ENCODE results near the gene HMOX2. TPM values are rescaled to one million over a fixed set of nuclear protein-coding genes. Genes with fewer than 3 reads are reported as not detected.

HMOX2 gene
- total RNA-seq, 1 experiment from 2014 or later = 72.6 TPM

DNA sequence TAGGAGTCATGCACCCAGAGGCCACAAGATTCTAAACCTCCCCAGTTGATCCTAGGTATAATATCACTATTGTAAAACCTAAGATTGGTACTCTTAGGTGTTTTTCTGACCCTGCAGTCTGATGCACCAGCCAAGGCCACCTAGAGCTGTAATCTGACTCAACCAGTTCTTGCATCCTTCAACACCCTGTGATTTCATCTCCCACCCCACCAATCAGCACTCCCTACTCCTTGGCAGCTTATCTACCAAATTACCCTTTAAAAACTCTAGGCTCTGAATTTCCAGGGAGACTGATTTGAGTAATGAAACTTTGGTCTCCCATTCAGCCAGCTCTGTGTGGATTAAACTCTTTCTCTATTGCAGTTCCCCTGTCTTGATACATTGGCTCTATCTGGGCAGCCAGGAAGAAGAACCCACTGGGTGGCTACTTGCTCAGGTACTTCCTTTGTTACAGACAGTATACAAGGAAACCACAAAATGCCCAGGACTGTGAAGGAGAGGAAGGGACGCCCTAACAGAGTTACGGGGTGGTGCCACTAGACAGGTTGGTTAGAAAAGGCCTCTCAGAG lies 63.6 kb downstream of the HMOX2 start:
- ChIA-PET CTCF (interaction anchor here (0.6 kb wide), 1 partner anchor 611 kb away, joined by 3 read pairs; no protein-coding TSS in a partner anchor), POLR2A (no interaction called here)
- TF ChIP-seq TCF7L2 (IDR thresholded peaks at IDR 0.05; ENCODE audit: low read depth, low read length) = no peak
- TF ChIP-seq, protein P1, sequence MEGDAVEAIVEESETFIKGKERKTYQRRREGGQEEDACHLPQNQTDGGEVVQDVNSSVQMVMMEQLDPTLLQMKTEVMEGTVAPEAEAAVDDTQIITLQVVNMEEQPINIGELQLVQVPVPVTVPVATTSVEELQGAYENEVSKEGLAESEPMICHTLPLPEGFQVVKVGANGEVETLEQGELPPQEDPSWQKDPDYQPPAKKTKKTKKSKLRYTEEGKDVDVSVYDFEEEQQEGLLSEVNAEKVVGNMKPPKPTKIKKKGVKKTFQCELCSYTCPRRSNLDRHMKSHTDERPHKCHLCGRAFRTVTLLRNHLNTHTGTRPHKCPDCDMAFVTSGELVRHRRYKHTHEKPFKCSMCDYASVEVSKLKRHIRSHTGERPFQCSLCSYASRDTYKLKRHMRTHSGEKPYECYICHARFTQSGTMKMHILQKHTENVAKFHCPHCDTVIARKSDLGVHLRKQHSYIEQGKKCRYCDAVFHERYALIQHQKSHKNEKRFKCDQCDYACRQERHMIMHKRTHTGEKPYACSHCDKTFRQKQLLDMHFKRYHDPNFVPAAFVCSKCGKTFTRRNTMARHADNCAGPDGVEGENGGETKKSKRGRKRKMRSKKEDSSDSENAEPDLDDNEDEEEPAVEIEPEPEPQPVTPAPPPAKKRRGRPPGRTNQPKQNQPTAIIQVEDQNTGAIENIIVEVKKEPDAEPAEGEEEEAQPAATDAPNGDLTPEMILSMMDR (IDR thresholded peaks at IDR 0.05) = no peak
- TF ChIP-seq POLR2AphosphoS5 (IDR thresholded peaks at IDR 0.05; ENCODE audit: low read depth, low read length) = no peak
- no peak for TF ChIP-seq SIN3A (IDR thresholded peaks at IDR 0.05; ENCODE audit: borderline replicate concordance, insufficient read depth, low read depth, low read length)
- TF ChIP-seq, protein P2, sequence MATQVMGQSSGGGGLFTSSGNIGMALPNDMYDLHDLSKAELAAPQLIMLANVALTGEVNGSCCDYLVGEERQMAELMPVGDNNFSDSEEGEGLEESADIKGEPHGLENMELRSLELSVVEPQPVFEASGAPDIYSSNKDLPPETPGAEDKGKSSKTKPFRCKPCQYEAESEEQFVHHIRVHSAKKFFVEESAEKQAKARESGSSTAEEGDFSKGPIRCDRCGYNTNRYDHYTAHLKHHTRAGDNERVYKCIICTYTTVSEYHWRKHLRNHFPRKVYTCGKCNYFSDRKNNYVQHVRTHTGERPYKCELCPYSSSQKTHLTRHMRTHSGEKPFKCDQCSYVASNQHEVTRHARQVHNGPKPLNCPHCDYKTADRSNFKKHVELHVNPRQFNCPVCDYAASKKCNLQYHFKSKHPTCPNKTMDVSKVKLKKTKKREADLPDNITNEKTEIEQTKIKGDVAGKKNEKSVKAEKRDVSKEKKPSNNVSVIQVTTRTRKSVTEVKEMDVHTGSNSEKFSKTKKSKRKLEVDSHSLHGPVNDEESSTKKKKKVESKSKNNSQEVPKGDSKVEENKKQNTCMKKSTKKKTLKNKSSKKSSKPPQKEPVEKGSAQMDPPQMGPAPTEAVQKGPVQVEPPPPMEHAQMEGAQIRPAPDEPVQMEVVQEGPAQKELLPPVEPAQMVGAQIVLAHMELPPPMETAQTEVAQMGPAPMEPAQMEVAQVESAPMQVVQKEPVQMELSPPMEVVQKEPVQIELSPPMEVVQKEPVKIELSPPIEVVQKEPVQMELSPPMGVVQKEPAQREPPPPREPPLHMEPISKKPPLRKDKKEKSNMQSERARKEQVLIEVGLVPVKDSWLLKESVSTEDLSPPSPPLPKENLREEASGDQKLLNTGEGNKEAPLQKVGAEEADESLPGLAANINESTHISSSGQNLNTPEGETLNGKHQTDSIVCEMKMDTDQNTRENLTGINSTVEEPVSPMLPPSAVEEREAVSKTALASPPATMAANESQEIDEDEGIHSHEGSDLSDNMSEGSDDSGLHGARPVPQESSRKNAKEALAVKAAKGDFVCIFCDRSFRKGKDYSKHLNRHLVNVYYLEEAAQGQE (IDR thresholded peaks at IDR 0.05; ENCODE audit: insufficient read depth in 1 of 2, low read depth in 2 of 2, low read length in 1 of 2) = no peak
- Histone ChIP-seq H3K4me1 (ENCODE audit: control insufficient read depth, insufficient read depth, low read length) (peaks cover 5% of the 10 kb centered on the region; the same call in 1 of the 2 replicates), H3K9me3 (ENCODE audit: control insufficient read depth, insufficient read depth, low read depth, low read length) (peaks cover 13% of the 10 kb centered on the region; the same call in 1 of the 2 replicates), H3K4me3 (ENCODE audit: low read depth in 2 of 2, low read length in 2 of 2) (no peak overlapping the region), H3K27ac (ENCODE audit: low read length) (no peak overlapping the region), H3K27me3 (ENCODE audit: control insufficient read depth, insufficient read depth, low read length) (no peaks in the 10 kb centered on the region), H3K36me3 (ENCODE audit: control insufficient read depth, insufficient read depth, low read length) (no peaks in the 10 kb centered on the region)
- DNase-seq (ENCODE audit: low read depth, low spot score) (no peak), ATAC-seq (no peak)
- no TSS peak for BruUV-seq (replicated peaks)
- intact Hi-C loops (cut with micrococcal nuclease; ENCODE audit: unreplicated experiment) (no loop called here), in situ Hi-C loops (cut with HindIII; ENCODE audit: low pct_unique_long_range_greater_than_20kb, low sequenced_read_pairs) (no loop called here)

DNA sequence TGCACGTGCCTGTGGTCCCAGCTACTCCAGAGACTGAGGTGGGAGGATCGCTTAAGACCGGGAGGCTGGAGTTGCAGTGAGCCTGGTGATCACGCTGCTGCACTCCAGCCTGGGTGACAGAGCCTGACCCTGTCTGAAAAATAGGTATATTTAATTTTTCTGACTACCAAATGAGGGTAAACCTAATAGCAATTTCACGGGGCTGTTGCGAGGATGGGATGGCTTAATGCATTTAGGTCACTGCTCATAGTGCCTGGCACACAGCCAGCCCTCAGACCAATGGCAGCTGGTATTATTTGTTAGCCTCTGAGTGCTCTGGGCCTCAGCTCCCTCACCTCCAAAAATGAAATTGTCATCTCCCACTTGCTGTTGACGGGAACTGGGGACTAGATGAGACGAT lies 68.3 kb downstream of the HMOX2 start:
- Histone ChIP-seq H3K9me3 (ENCODE audit: control insufficient read depth, insufficient read depth, low read depth, low read length) (peaks cover 7% of the 10 kb centered on the region; the same call in 1 of the 2 replicates), H3K4me1 (ENCODE audit: control insufficient read depth, insufficient read depth, low read length) (no peaks in the 10 kb centered on the region), H3K36me3 (ENCODE audit: control insufficient read depth, insufficient read depth, low read length) (no peaks in the 10 kb centered on the region), H3K27ac (ENCODE audit: low read length) (no peak overlapping the region), H3K27me3 (ENCODE audit: control insufficient read depth, insufficient read depth, low read length) (no peaks in the 10 kb centered on the region), H3K4me3 (ENCODE audit: low read depth in 2 of 2, low read length in 2 of 2) (no peak overlapping the region)
- intact Hi-C loops (cut with micrococcal nuclease; ENCODE audit: unreplicated experiment) (no loop called here), in situ Hi-C loops (cut with HindIII; ENCODE audit: low pct_unique_long_range_greater_than_20kb, low sequenced_read_pairs) (no loop called here)
- ChIA-PET CTCF (interaction anchor here (0.5 kb wide), 1 partner anchor 122 kb away, joined by 4 read pairs; no protein-coding TSS in a partner anchor), POLR2A (no interaction called here)
- DNase-seq (ENCODE audit: low read depth, low spot score) (no peak), ATAC-seq (no peak)
- TF ChIP-seq, protein P1 (IDR thresholded peaks at IDR 0.05) = no peak
- TF ChIP-seq SIN3A (IDR thresholded peaks at IDR 0.05; ENCODE audit: borderline replicate concordance, insufficient read depth, low read depth, low read length) = no peak
- TF ChIP-seq POLR2AphosphoS5 (IDR thresholded peaks at IDR 0.05; ENCODE audit: low read depth, low read length) = no peak
- TF ChIP-seq TCF7L2 (IDR thresholded peaks at IDR 0.05; ENCODE audit: low read depth, low read length) = no peak
- TF ChIP-seq, protein P2 (IDR thresholded peaks at IDR 0.05; ENCODE audit: insufficient read depth in 1 of 2, low read depth in 2 of 2, low read length in 1 of 2) = no peak
- BruUV-seq (replicated peaks) = no TSS peak

All from Panc1 (cell line).